Measurements from ENCODE around the gene PTPRN2. TPM values are rescaled to one million over a fixed set of nuclear protein-coding genes. Genes with fewer than 3 reads are reported as not detected.

Gene PTPRN2
- total RNA-seq, 4 donors from 2014 or later, result 14.9 to 34.3 (median 21.3) TPM

DNA sequence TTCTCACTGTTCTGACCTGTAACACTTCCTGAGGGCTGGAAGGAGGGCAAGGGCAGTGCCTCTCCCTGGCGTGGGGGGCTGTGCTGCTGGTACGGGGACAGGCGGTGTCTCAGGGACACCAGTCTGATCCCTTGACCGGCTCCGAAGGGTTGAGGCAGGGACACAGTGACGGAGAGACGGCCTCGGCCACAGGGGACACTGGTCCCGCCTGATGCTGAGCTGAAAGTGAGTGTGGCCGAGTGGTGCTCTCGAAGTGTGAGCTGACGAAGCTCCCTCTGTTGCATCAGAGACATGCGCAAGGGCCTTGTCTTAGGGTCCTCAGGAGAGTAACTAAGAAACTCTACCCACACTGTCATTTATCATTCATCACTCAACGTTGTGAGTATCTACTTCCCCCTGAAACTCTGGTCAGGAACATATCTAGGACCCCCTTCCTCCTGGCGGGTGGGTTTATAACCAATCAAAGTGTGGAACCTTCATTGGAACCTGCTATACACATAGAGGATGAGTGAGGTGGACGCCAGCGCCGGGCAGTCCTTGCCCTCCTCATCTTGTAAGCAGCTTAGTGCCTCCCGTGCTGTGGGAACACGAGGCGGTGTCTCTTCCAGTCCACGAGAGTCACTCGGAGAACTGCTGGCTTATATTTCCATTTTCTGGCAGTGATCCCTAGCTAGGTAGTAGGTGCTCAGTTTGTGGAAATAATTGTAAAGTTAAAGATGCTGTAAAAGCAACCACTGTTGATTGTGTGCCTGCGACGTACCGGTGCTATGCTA is 967.7 kb downstream of the PTPRN2 start:
- no peaks in the 10 kb centered on the region for H3K4me1 ChIP-seq
- no peaks in the 10 kb centered on the region for H3K36me3 ChIP-seq
- no peaks in the 10 kb centered on the region for H3K9me3 ChIP-seq
- TF ChIP-seq POLR2A (IDR thresholded peaks at IDR 0.05), result no peak
- TF ChIP-seq, protein P1, sequence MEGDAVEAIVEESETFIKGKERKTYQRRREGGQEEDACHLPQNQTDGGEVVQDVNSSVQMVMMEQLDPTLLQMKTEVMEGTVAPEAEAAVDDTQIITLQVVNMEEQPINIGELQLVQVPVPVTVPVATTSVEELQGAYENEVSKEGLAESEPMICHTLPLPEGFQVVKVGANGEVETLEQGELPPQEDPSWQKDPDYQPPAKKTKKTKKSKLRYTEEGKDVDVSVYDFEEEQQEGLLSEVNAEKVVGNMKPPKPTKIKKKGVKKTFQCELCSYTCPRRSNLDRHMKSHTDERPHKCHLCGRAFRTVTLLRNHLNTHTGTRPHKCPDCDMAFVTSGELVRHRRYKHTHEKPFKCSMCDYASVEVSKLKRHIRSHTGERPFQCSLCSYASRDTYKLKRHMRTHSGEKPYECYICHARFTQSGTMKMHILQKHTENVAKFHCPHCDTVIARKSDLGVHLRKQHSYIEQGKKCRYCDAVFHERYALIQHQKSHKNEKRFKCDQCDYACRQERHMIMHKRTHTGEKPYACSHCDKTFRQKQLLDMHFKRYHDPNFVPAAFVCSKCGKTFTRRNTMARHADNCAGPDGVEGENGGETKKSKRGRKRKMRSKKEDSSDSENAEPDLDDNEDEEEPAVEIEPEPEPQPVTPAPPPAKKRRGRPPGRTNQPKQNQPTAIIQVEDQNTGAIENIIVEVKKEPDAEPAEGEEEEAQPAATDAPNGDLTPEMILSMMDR (IDR thresholded peaks at IDR 0.05), result no peak
- H3K27ac ChIP-seq, result no peak overlapping the region
- DNase-seq, result peak in 1 of 3 donors; percentile 21
- no peaks in the 10 kb centered on the region for H3K27me3 ChIP-seq
- no peak overlapping the region for H3K4me3 ChIP-seq

DNA sequence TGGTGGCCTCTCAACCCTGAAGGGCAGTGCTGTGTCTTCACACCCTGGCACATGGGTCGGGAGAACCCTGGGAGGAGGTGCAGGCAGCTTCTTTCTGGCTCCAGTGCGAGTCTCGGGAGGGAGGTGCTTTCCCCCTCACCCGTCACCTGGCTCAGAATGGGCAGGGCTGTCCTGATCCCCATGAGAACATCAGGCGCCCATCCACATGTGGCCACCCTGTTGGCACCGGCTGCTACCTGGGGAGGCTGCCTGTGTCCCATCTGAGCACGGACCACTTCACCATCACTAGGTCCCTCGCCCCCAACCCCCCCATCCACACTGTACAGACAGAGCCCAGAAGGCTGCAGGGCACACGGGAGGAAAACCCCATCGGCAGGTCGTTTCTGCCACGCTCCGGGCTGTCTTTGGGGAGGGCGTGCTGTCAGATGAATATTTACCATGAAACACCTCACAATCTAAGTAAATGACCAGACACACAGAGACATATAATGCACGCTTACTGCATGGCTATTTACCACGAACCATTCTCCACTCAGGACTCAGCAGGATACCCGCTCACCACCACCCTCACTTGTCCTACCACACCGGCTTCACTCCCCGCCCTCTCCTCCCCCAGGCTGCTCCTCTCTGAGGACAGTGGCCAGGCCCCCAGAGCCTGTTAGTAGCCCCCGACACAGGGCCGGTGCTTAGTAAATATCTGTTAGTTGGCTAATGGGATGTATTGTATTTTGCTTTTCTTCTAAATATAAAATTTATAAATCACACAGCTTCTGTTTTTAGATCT is 968.6 kb downstream of the PTPRN2 start:
- no peaks in the 10 kb centered on the region for H3K27me3 ChIP-seq
- no peak overlapping the region for H3K27ac ChIP-seq
- no peak for DNase-seq

DNA sequence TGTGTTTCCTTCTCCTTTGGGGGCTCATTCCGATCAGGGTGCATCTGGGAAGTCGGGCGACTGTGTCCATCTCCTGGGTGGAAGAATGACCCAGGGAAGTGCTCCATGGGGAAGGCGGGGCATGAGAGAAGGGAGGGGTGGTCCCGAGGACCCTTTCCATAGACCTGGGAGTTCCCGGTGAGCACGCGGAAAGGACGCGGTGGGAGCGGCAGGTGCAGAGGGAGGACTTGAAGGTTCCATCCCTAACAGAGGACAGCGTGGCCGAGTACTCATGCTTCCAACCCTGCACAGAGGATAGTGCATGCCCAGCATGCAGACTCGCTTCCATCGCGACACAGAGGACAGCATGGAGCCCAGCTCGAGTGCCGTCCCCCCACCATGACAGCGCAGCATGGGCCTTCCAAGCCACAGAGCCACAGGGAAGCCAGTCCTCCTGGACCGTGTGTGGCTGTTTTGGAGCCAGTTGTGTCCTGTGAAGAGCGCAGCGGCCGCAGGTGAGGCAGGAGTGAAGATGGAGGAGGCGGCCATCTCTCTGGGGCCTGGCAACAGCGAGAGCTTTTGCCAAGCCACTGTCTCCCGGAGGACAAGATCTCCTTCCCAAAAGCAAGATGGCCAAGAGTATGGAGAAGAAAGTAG is 969.4 kb downstream of the PTPRN2 start:
- peak in 1 of 3 donors; percentile 22 for DNase-seq
- Histone ChIP-seq H3K36me3 (no peaks in the 10 kb centered on the region), H3K4me1 (peaks cover 0 to 5% (median 0%) of the 10 kb centered on the region in 4 donors), H3K27me3 (no peaks in the 10 kb centered on the region), H3K9me3 (no peaks in the 10 kb centered on the region), H3K27ac (no peak overlapping the region), H3K4me3 (no peak overlapping the region)
- TF ChIP-seq POLR2A (IDR thresholded peaks at IDR 0.05), result no peak

More for the DNA sequence above, 968.6 kb downstream of the PTPRN2 start:
- Histone ChIP-seq H3K36me3 (no peaks in the 10 kb centered on the region), H3K4me3 (no peak overlapping the region), H3K4me1 (no peaks in the 10 kb centered on the region), H3K9me3 (no peaks in the 10 kb centered on the region)
- TF ChIP-seq, protein P1 (IDR thresholded peaks at IDR 0.05), result no peak
- TF ChIP-seq POLR2A (IDR thresholded peaks at IDR 0.05), result no peak

DNA sequence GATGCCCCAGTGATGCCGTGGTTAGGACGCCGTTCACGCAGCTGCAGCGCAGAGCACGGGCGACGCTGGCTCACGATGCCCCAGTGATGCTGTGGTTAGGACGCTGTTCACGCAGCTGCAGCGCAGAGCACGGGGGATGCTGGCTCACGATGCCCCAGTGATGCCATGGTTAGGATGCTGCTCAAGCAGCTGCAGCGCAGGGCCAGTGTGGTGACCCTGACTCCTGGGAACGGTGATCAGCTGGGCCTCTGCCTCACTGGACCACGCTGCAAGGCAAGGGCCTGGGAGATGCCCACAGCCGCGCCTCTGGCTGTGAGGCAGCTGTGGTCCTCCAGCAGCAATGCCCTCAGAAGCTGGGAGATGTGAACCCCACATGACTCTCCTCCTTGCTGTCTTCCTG is 970.2 kb downstream of the PTPRN2 start:
- H3K36me3 ChIP-seq, result no peaks in the 10 kb centered on the region
- H3K4me3 ChIP-seq, result no peak overlapping the region
- H3K4me1 ChIP-seq, result peaks cover 0 to 5% (median 0%) of the 10 kb centered on the region in 4 donors
- H3K9me3 ChIP-seq, result no peaks in the 10 kb centered on the region
- peak in 1 of 3 donors; percentile 11 for DNase-seq
- H3K27me3 ChIP-seq, result no peaks in the 10 kb centered on the region
- no peak overlapping the region for H3K27ac ChIP-seq
- TF ChIP-seq, protein P1 (IDR thresholded peaks at IDR 0.05), result no peak
- TF ChIP-seq POLR2A (IDR thresholded peaks at IDR 0.05), result no peak

DNA sequence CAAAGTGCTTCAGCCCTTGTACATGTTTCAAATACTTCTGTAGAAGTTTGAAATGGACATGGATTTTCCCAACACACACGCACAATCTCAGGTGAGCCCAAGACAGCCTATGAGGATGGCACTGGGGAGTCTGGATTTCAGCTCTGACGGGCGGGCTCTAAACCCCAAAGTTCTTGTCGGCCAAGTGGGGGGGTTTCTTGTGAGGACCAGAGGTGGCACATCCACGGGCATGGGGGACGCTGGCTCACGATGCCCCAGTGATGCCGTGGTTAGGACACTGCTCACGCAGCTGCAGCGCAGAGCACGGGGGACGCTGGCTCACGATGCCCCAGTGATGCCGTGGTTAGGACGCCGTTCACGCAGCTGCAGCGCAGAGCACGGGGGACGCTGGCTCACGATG is 970.7 kb downstream of the PTPRN2 start:
- no peak overlapping the region for H3K27ac ChIP-seq
- peaks cover 0 to 5% (median 0%) of the 10 kb centered on the region in 4 donors for H3K4me1 ChIP-seq
- no peaks in the 10 kb centered on the region for H3K9me3 ChIP-seq
- no peaks in the 10 kb centered on the region for H3K36me3 ChIP-seq
- no peak overlapping the region for H3K4me3 ChIP-seq
- no peaks in the 10 kb centered on the region for H3K27me3 ChIP-seq
- TF ChIP-seq, protein P1 (IDR thresholded peaks at IDR 0.05), result no peak
- no peak for TF ChIP-seq POLR2A (IDR thresholded peaks at IDR 0.05)
- peak in 1 of 3 donors; percentile 17 for DNase-seq
